Effector CD4-positive, alpha-beta T cell (primary cell): Measurements from ENCODE around the gene ASPSCR1.
"Not testable (repeated sequence)": the region's sequence is repeated elsewhere in the genome, so short reads cannot be mapped to it uniquely, and the experiment has no call there.

Source experiments
- DNase-seq: peaks from one replicate; pipeline ENCODE4 v3.0.0-alpha.2; 2020

ASPSCR1 gene

GRCh38 chr17:81961521-81962498, 15.6 kb upstream of the ASPSCR1 start:
- DNase-seq: no peak

DNA sequence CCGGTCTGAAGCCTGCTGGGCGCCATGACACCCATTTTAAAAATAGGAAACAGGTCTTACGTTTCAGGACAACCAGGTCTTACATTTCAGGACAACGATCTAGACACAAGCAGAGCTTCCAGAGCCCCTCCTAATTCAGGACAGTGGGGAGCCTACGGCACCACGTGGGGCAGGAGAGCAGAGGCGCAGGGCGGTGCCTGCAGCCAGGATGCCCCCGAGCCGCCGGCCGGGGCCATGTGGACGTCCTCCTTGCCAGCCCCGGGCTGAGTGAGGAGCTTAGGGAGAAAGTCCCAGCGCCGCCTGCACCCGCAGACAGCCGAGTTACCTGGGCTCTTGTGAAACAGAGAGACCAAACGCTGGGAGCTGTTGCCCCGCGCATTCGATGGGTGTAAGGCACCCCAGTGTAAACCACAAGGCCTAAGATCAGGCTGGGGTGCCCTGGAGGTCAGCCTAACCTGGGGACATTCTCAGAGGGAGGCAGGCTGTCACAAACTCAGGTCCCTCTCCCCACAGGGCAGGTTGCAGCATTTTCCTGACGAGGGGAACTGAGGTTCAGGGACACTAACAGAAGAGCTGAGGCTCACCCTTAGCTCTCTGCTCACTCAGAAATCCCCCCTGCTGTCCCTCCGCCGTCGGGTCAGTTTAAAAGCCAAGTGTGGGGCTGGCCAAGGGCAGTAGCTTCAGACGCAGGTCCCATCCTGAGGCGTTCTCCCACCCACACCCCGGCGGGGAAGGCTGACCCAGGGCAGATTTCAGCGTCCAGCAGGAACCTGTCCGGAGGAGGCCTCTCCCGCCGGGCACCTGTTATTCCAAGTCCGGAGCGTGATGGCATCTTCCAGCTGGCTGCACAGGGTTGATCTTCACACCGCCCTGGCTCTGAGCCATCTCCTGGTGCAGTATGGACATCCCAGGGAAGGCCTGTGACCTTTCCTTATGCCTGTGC, 14.7 kb upstream of the ASPSCR1 start:
- DNase-seq: no peak

DNA sequence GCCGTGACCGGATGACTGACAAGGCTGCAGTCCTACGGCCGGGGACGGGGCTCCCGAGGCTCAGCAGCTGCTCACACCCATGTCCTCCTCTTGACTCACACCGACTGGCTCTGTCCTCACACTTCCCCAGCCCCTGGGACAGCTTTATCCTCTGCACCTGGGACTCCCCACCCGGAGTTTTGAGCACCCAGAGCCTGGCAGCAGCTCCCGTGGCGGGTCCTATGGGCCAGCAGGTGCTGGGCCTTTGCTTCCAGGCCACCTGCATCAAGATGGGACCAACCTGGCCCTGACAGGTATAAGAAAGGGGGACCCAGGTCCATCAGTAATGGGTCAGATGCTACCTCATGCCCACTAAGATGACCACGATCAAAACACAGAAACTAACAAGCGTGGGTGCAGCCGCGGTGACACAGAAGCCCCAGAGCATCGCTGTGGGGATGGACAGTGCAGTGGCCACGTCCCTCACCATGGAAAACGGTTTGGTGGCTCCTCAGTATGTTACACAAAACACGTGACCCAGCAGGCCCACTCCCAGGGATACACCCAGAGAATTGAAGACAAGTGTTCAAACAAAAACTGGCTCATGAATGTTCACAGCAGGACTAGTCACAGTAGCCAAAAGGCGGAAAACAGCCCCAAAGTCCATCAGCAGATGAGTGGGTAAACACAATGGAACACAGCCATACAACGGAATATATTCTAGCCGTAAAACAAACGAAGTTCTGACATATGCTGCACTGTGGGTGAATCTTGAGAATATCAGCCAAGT, 13.2 kb upstream of the ASPSCR1 start:
- DNase-seq: no peak

DNA sequence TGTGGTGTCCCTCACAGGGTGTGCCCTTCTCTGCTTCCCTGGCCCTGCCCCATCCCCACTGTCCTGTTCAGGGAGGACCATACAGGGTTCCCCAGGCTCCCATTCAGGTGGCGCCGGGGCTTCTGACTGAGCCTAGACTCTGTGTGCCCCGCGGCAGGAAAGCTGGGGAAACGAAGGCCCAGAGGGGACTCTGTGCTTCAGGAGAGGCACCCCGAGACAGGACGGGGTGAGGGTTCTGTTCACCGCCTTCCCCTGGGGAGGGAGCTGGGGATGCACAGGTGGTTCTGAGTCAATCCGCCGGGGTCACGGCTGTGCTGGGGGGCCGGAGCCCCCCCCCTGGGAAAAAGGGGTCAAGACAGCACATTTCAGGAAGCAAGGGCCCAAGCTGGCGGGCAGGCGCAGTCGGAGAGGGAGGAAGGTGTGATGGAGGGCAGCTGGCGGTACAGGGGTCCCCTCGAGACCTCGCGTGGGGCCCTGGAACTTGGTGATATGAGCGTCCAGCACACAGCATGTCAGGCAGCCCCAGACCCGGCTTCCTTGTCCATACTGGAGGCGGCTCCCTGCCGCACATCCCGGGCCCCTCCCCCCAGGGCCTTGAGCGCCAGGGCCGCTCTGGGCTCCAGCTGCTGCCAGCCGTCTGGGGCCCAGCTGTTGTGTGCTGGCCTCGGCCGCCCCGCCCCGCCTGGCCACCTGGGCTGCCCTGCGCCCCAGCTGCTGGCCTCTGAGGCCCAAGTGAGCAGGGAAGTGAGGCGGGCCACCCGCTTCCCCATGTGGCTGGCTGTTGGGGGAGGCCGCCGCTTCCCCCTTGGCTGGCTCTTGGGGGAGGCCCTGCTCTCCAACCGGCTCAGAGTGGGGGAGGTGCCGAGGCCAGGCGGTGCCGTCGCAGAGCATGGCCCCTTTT, 10.8 kb upstream of the ASPSCR1 start:
- no peak for DNase-seq

GRCh38 chr17:81967244-81967532, 10.2 kb upstream of the ASPSCR1 start:
- DNase-seq: no peak

DNA sequence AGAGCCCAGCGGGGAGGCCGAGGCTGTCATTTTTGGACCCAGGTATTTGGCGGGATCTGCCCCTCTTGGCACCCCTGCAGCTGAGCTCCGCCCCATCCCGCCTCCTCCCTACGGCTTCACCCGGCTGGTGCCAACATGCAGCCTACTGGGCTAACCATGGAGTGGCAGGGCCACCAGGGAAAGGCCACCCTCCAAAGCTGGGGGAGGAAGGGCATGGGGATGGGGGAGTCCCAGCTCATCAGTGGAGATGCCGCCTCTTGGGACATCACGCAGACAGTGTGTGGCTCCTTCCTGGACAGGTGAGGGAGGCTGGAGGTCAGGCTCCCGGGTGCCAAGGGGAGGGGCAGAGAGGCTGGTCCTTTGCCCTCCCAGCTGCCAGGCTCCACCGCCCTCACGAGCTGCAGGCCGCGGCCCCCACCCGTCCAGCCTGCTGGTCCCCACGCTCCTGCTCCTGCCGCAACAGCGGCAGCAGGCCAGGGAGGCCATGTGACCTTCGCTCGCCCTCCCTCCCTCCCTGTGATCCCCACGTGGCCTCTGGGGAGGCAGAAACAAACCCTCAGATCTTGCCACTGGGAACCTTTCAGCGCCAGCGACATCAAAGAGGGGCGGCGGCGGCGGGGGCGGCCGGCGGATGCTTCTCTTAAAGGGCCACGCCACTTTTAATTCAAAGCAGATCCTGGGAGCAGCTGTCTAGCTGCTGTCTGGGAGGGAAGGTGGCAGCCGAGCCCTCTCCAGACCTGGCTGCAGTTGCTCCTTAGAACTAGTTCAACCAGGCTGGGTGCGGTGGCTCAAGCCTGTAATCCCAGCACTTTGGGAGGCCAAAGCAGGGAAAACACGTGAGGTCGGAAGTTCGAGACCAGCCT, 9.7 kb upstream of the ASPSCR1 start:
- peak; percentile 82 for DNase-seq

DNA sequence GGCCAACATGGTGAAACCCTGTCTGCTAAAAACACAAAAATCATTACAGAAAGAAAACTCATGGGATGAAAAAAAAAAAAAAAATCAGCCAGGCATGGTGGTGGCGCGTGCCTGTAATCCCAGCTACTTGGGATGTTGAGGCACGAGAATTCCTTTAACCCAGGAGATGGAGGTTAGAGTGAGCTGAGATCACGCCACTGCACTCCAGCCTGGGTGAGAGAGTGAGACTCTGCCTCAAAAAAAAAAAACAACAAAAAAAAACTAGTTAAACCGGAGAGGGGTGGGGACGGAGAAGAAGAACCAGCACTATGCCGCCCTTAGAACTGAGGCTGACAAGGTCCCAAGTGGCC, 9.1 kb upstream of the ASPSCR1 start:
- no peak for DNase-seq

GRCh38 chr17:81968850-81969812, 8.3 kb upstream of the ASPSCR1 start:
- DNase-seq: no peak

- DNase-seq: no peak
These were observed 4.0 kb upstream of the ASPSCR1 start for GRCh38 chr17:81973432-81973831.

DNA sequence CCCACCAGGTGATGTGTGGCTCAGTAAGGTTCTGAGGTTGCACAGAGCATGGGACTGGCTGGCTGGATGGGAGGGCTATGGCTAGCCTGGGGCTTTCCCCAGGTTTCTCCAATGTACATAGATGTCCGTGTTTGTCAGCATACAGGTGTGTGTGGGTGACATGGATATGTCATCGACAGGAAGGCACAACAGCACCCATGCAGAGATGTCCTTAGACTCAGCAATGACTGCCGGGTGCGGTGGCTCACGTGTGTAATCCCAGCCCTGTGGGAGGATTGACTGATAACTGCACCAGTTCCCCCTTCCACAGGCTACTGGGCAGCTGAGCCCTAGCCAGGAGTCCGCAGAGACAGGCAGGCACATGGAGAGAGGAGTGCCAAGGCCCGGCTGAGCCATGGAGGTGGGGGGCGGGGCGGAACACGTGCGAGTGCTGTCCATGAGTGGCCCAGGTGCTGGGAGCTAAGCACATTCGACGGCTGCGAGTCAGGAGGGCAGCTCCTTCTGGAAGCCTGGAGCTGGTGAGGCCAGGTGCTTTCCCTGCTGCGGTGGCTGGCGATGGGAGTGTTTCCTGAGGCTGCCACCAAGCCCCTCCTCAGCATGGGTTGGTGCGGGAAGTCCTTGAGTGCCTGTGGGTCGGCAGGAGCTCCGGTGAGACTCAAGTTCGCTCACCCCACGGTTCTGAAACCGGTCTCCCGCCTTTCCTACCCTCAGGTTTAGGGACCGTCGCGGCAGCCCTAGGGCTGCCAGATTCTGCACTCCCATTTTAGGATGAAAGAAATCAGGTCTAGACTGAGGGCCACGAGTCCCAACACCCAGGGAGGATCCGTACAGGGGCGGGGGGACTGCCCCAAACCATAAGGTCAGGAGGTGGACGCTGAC, 858 bp upstream of the ASPSCR1 start:
- DNase-seq: no peak

DNA sequence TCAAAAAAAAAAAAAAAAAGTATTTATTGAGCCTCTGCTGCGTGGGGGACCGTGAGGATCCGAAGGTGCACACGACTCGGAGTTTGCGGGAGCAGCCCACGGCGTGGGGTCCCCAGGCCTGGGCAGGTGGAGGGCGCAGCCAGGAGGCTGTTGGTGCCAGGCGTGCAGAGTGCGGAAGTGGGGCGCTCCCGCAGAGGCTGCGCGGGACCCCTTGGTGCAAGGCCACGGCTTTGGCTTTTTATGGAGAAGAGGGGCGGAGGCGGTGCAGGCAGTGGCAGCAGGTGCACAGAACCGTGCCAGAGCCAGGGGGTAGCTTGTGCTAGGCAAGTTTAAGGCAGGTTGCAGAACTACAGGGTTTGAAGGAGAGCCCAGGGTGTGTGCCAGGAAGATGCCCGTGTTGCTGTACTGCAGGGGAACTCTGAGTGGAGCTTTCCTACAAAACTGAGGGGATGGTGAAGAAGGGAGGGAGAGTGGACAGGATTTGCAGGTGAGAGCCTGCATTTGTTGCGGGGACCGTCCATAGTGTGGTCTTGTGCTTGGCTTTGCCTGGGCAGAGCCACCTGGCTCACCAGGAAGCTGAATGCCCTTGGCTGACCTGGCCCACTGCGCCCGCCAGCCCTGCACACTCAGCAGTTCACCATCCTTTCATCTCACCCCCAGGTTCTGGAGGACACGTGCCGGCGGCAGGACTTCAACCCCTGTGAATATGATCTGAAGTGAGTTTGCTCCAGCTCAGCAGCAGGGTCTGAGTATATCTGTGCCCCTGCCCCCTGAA, 1.3 kb downstream of the ASPSCR1 start:
- DNase-seq: no peak

GRCh38 chr17:81980122-81980521, 2.7 kb downstream of the ASPSCR1 start:
- DNase-seq: no peak

DNA sequence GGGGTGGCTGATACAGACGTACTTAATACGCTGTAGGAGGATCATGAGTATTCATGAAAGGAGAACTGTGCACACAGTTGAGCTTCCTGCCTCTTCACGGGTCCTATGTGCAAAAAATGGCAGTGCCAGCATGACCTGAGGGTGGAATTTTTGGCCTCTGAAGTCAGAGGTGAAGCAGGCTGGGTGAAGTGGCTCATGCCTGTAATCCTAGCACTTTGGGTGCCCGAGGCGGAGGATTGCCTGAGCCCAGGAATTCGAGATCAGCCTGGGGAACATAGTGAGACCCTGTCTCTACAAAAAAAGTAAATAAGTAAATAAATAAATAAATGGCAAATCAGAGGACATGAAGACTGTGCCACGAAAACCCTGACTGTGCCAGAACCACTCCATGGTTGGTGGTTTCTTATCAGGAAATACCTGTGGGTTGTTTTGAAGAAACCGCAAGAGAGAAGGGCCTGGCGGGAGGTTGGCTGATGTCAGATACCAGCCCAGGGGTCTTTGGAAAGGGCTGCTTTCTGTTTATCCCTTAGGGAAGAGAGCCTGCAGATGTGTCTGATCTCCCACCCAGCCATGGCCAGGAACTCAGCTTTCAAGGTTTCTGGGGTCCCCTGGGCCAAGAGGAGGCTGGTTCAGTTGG, 3.4 kb downstream of the ASPSCR1 start:
- DNase-seq: no peak

DNA sequence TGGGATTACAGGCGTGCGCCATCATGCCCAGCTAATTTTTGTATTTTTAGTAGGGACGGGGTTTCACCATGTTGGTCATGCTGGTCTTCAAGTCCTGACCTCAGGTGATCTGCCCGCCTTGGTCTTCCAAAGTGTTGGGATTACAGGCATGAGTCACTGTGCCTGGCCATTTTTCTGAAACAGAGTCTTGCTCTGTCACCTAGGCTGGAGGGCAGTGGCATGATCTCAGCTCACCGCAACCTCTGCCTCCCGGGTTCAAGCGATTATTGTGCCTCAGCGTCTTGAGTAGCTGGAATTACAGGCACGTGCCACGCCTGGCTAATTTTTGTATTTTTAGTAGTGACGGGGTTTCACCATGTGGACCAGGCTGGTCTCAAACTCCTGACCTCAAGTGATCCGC, 4.1 kb downstream of the ASPSCR1 start:
- not testable (repeated sequence) for DNase-seq

DNA sequence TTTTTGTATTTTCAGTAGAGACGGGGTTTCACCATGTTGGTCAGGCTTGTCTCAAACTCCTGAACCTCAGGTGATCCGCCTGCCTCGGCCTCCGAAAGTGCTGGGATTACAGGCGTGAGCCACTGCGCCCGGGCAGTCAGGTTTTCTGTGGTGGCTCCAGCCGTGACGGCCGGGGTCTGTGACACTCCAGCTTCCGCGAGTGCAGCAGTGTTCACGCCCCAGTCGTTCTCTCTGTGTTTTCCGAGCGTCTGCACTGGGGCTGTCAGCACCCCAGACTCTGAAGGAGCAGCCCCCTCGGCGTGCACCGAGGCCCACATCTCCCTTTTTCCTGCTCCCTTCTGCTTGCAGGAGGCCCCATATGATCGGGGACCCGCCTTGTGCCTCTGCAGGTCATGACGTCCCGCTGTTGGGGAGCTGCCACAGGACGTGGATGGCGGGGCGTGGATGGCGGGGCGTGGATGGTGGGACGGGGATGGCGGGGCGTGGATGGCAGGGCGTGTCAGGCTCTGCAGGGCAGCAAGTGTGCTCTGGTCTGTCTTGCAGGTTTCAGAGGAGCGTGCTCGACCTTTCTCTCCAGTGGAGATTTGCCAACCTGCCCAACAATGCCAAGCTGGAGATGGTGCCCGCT, 5.7 kb downstream of the ASPSCR1 start:
- DNase-seq: no peak

- DNase-seq: no peak
These were observed 6.4 kb downstream of the ASPSCR1 start for GRCh38 chr17:81983639-81984373.
